Measurements from ENCODE around the gene SZRD1.

SZRD1 gene, protein sequence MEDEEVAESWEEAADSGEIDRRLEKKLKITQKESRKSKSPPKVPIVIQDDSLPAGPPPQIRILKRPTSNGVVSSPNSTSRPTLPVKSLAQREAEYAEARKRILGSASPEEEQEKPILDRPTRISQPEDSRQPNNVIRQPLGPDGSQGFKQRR

DNA sequence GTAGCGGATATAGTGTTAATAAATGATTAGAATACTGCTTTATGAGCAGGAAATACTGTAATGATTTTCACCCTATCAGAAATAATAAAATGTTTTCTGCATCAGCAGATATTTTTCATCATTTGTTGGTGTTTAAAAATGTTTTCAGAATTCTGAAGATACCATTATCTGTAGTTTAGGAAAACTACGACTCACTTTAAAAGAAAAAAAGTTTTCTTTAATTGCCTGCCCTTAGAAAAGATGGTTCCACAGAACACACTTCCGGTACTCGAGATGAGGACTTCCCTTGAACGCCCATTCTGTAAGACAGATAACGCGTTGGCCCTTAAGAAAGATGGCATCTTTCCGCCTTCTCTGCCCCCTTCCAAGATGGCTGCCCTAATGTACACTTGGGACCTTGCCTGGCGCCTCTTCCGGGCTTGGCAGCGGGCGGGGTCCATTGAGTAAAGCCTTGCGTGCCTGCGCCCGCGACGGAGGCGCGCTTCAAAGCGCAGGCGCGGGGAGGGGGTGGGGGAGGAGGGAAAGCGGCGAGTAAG, at the start of gene SZRD1:
Gene SZRD1, plus strand, starts transcription at position 521 of the 536 bp plus-strand sequence. CDS start 16 bp downstream, outside the sequence.
- TF ChIP-seq ZNF274 (IDR thresholded peaks at IDR 0.05; ENCODE audit: low read depth, low read length), result no peak
- TF ChIP-seq YY1 (IDR thresholded peaks at IDR 0.05; ENCODE audit: insufficient read depth, insufficient read length), result peak; percentile 100
- TF ChIP-seq SUZ12 (IDR thresholded peaks at IDR 0.05; ENCODE audit: extremely low read depth, insufficient read depth, insufficient read length), result no peak
- peak; percentile 95 for DNase-seq (ENCODE audit: low read depth, low spot score)
- Histone ChIP-seq H3K9me3 (ENCODE audit: insufficient read depth, low read length) (no peaks in the 10 kb centered on the region), H3K4me3 (ENCODE audit: insufficient read length, low read depth) (peak within 1 kb of the TSS; percentile 67), H3K4me1 (ENCODE audit: insufficient read depth, insufficient read length) (no peaks in the 10 kb centered on the region), H3K27me3 (ENCODE audit: insufficient read depth, insufficient read length) (no peaks in the 10 kb centered on the region), H3K9ac (ENCODE audit: insufficient read length, low read depth) (peak within 1 kb of the TSS; percentile 90), H3K36me3 (ENCODE audit: insufficient read depth, insufficient read length, low read length) (peaks cover 3% of the 10 kb centered on the region)

DNA sequence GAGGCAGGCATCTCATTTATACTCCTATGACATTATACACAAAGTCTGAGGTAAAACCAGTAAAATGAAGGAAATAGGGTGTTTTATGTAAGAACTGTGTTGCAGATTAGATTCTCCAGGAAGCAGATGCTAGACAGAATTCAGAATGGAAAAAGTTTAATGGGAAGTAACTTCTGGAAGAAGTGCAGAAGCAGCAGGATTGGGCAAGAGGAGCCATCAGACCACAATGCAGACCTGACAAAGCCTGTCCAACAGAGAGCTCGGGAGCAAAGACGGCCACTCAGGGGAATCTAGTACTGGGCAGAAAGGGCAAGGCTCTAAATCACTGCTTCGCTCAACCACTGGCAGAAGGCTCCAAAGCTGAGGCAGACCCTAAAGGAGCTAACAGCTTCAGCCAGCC, 48.5 kb upstream of the SZRD1 start:
- DNase-seq (ENCODE audit: low read depth, low spot score), result no peak
- Histone ChIP-seq H3K4me1 (ENCODE audit: insufficient read depth, insufficient read length) (no peaks in the 10 kb centered on the region), H3K4me3 (ENCODE audit: insufficient read length, low read depth) (no peak overlapping the region), H3K9ac (ENCODE audit: insufficient read length, low read depth) (no peak overlapping the region), H3K27me3 (ENCODE audit: insufficient read depth, insufficient read length) (no peaks in the 10 kb centered on the region), H3K36me3 (ENCODE audit: insufficient read depth, insufficient read length, low read length) (peaks cover 15% of the 10 kb centered on the region), H3K9me3 (ENCODE audit: insufficient read depth, low read length) (no peaks in the 10 kb centered on the region)
- TF ChIP-seq YY1 (IDR thresholded peaks at IDR 0.05; ENCODE audit: insufficient read depth, insufficient read length) (no peak), SUZ12 (IDR thresholded peaks at IDR 0.05; ENCODE audit: extremely low read depth, insufficient read depth, insufficient read length) (no peak), ZNF274 (IDR thresholded peaks at IDR 0.05; ENCODE audit: low read depth, low read length) (no peak)

DNA sequence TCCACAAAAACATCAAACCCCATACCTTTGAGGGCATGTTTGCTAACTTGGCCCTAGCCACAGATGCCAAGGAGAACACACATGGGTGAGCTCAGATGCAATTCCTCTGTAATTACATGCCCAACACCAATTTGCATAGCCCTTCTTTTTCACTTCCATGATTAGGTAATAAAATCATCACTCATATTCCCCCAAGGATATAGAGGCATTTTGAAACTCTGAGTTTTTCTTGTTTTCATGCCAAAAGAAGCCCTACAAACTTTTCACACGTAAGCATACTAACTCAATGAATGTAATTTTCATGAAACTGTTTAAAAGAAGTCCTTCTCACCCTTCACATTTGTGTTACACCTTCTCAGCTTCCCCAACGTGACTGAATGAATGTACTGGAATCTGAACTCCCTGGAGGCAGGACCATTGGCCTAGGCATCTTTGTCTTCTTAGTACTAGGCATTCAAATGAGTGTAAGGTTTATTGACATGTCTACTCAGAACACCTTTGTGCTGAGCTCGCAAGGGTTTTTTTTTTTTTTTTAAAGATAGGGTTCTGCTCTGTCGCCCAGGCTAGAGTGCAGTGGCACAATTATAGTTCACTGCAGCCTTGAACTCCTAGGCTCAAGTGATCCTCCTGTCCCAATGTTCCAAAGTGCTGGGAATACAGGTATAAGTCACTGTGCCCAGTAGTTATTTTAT, 45.7 kb upstream of the SZRD1 start:
- Histone ChIP-seq H3K4me3 (ENCODE audit: insufficient read length, low read depth) (no peak overlapping the region), H3K9ac (ENCODE audit: insufficient read length, low read depth) (no peak overlapping the region), H3K36me3 (ENCODE audit: insufficient read depth, insufficient read length, low read length) (no peaks in the 10 kb centered on the region), H3K9me3 (ENCODE audit: insufficient read depth, low read length) (no peaks in the 10 kb centered on the region), H3K4me1 (ENCODE audit: insufficient read depth, insufficient read length) (no peaks in the 10 kb centered on the region), H3K27me3 (ENCODE audit: insufficient read depth, insufficient read length) (no peaks in the 10 kb centered on the region)
- TF ChIP-seq SUZ12 (IDR thresholded peaks at IDR 0.05; ENCODE audit: extremely low read depth, insufficient read depth, insufficient read length), result no peak
- no peak for TF ChIP-seq ZNF274 (IDR thresholded peaks at IDR 0.05; ENCODE audit: low read depth, low read length)
- no peak for TF ChIP-seq YY1 (IDR thresholded peaks at IDR 0.05; ENCODE audit: insufficient read depth, insufficient read length)
- no peak for DNase-seq (ENCODE audit: low read depth, low spot score)

DNA sequence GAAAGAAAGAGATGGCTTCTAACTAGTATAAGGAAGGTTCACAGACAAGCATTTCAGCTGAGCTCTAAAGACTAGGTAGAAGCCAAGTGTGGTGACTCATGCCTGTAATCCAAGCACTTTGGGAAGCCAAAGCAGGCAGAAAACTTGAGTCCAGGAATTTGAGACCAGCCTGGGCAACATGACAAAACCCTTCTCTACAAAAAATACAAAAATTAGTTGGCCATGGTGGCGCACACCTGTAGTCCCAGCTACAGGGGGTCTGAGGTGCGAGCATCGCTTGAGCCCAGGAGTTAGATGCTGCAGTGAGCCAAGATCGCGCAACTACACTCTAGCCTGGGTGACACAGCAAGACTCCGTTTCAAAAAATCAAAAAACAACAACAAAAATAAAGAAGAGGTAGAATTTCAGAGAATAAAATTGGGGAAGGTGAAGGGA, 42.6 kb upstream of the SZRD1 start:
- TF ChIP-seq ZNF274 (IDR thresholded peaks at IDR 0.05; ENCODE audit: low read depth, low read length) (no peak), SUZ12 (IDR thresholded peaks at IDR 0.05; ENCODE audit: extremely low read depth, insufficient read depth, insufficient read length) (no peak), YY1 (IDR thresholded peaks at IDR 0.05; ENCODE audit: insufficient read depth, insufficient read length) (no peak)
- no peaks in the 10 kb centered on the region for H3K36me3 ChIP-seq (ENCODE audit: insufficient read depth, insufficient read length, low read length)
- no peak for DNase-seq (ENCODE audit: low read depth, low spot score)
- no peaks in the 10 kb centered on the region for H3K27me3 ChIP-seq (ENCODE audit: insufficient read depth, insufficient read length)
- H3K4me3 ChIP-seq (ENCODE audit: insufficient read length, low read depth), result no peak overlapping the region
- no peak overlapping the region for H3K9ac ChIP-seq (ENCODE audit: insufficient read length, low read depth)
- no peaks in the 10 kb centered on the region for H3K4me1 ChIP-seq (ENCODE audit: insufficient read depth, insufficient read length)
- no peaks in the 10 kb centered on the region for H3K9me3 ChIP-seq (ENCODE audit: insufficient read depth, low read length)

DNA sequence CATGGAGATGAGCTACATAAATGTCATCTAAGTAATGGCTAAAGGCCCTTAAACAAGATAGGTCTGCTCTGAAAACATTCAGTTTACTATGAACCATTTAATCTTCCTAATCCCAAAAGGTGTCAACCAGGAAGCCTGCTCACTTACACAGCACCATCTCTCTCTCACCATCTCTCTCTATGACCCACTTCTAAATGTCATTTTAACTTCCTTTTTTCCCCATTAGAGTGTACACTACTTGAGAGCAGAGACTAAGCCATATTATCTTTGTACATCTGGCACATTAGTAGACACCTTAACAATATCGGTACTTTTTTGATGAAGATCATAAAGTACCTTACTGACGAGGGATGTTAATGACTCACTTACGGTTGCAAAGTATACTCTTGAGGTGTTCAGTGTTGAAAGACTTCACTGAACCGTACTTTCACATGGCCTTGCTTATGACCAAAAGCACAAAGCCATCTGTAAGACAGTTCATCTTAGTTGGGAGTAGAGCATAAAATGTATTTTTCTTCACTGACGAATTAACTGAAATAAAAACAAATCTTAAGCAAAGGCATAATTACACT, 40.1 kb upstream of the SZRD1 start:
- Histone ChIP-seq H3K4me1 (ENCODE audit: insufficient read depth, insufficient read length) (no peaks in the 10 kb centered on the region), H3K27me3 (ENCODE audit: insufficient read depth, insufficient read length) (no peaks in the 10 kb centered on the region), H3K9me3 (ENCODE audit: insufficient read depth, low read length) (no peaks in the 10 kb centered on the region), H3K4me3 (ENCODE audit: insufficient read length, low read depth) (no peak overlapping the region), H3K36me3 (ENCODE audit: insufficient read depth, insufficient read length, low read length) (no peaks in the 10 kb centered on the region), H3K9ac (ENCODE audit: insufficient read length, low read depth) (no peak overlapping the region)
- TF ChIP-seq YY1 (IDR thresholded peaks at IDR 0.05; ENCODE audit: insufficient read depth, insufficient read length) (no peak), ZNF274 (IDR thresholded peaks at IDR 0.05; ENCODE audit: low read depth, low read length) (no peak), SUZ12 (IDR thresholded peaks at IDR 0.05; ENCODE audit: extremely low read depth, insufficient read depth, insufficient read length) (no peak)
- DNase-seq (ENCODE audit: low read depth, low spot score), result no peak

DNA sequence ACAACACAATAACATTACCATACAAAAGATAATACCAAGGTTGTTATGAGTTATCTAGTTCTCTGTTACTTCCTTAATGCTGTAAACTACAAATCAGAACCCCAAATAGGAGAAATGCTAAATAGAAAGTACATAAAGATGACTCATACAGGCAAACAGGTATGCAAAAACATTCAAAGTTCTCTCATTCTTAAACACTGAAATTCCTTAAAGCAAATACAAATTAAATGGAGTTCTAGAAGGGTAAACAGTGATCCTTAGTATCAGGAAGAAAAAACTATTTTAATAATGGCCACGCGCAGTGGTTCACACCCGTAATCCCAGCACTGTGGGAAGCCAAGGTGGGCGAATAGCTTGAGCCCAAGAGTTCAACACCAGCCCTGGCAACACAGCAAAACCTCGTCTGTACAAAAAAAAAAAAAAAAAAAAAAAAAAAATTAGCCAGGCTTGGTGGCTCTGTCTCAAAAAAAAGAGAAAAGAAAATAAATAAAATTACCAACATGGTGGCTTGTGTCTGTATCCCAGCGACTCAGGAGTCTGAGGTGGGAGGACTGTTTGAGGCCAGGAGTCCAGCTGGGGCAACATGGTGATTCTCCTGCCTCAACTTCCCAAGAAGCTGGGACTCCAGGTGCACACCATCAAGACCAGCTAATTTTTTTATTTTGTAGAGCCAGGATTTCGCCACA, 32.2 kb upstream of the SZRD1 start:
- Histone ChIP-seq H3K9me3 (ENCODE audit: insufficient read depth, low read length) (no peaks in the 10 kb centered on the region), H3K9ac (ENCODE audit: insufficient read length, low read depth) (no peak overlapping the region), H3K4me3 (ENCODE audit: insufficient read length, low read depth) (no peak overlapping the region), H3K4me1 (ENCODE audit: insufficient read depth, insufficient read length) (no peaks in the 10 kb centered on the region), H3K27me3 (ENCODE audit: insufficient read depth, insufficient read length) (no peaks in the 10 kb centered on the region), H3K36me3 (ENCODE audit: insufficient read depth, insufficient read length, low read length) (no peaks in the 10 kb centered on the region)
- DNase-seq (ENCODE audit: low read depth, low spot score), result no peak
- TF ChIP-seq ZNF274 (IDR thresholded peaks at IDR 0.05; ENCODE audit: low read depth, low read length) (no peak), YY1 (IDR thresholded peaks at IDR 0.05; ENCODE audit: insufficient read depth, insufficient read length) (no peak), SUZ12 (IDR thresholded peaks at IDR 0.05; ENCODE audit: extremely low read depth, insufficient read depth, insufficient read length) (no peak)

All from NT2/D1 (cell line).